A673 (cell line): Measurements from ENCODE around the gene LCE7A. TPM values are rescaled to one million over a fixed set of nuclear protein-coding genes. Genes with fewer than 3 reads are reported as not detected.

Experiments
- BruUV-seq: library from RNA; stranded (reverse); fragments of 400-500 nt; replicated peaks from 2 replicates; lab custom pipeline; 2021; lab: Mats Ljungman, UMichigan
- CTCF ChIA-PET: fragments of 300-600 bp; sonication (Branson Sonifier 250); formaldehyde crosslinking; loops from one replicate; lab custom pipeline; 2022; ENCODE audit warnings: antibody characterized with exemption; lab: Charles Lee
- POLR2A ChIA-PET: fragments of 300-600 bp; sonication (Branson Sonifier 250); formaldehyde crosslinking; loops from one replicate; lab custom pipeline; 2022; ENCODE audit warnings: antibody characterized with exemption; ENCODE audit not compliant: low non-redundant PET; lab: Charles Lee
- DNase-seq: peaks from one replicate; pipeline ENCODE4 v3.0.0-alpha.2; 2015; ENCODE audit warnings: low spot score
- H3K27ac ChIP-seq: fragments of 200-600 bp; sonication (generic); 2 replicates; pipeline ENCODE4 v1.5.1; 2016; ENCODE audit warnings: mixed run types, low read depth, mild to moderate bottlenecking, mixed read lengths, antibody characterized with exemption, low read length; ENCODE audit not compliant: poor library complexity, severe bottlenecking
- H3K27me3 ChIP-seq: fragments of 200-600 bp; sonication (generic); replicated peaks from 2 replicates; pipeline ENCODE4 v1.6.1; 2017; ENCODE audit warnings: mixed run types, low read depth, mild to moderate bottlenecking, mixed read lengths, antibody characterized with exemption, low read length; ENCODE audit not compliant: insufficient read depth, poor library complexity
- H3K36me3 ChIP-seq: fragments of 200-600 bp; sonication (generic); 2 replicates; pipeline ENCODE4 v1.6.1; 2016; ENCODE audit warnings: mixed run types, mild to moderate bottlenecking, mixed read lengths, antibody characterized with exemption, low read length; ENCODE audit not compliant: insufficient read depth, poor library complexity, severe bottlenecking
- H3K4me1 ChIP-seq: fragments of 200-600 bp; sonication (generic); 2 replicates; pipeline ENCODE4 v1.6.1; 2017; ENCODE audit warnings: mixed run types, mild to moderate bottlenecking, mixed read lengths, antibody characterized with exemption, low read length; ENCODE audit not compliant: insufficient read depth, poor library complexity, severe bottlenecking
- H3K4me3 ChIP-seq: fragments of 200-600 bp; sonication (generic); 2 replicates; pipeline ENCODE4 v1.5.1; 2016; ENCODE audit warnings: low read depth, mixed run types, mild to moderate bottlenecking, mixed read lengths, low read length; ENCODE audit not compliant: poor library complexity, severe bottlenecking
- H3K9me3 ChIP-seq: fragments of 200-600 bp; sonication (generic); 2 replicates; pipeline ENCODE4 v1.6.1; 2016; ENCODE audit warnings: mixed run types, low read depth, mild to moderate bottlenecking, mixed read lengths, antibody characterized with exemption, low read length; ENCODE audit not compliant: poor library complexity, severe bottlenecking
- CTCF ChIP-seq: fragments of 300-800, 200-600 bp; sonication (generic); conservative IDR thresholded peaks from 2 replicates; pipeline ENCODE4 v1.5.1; 2017; ENCODE audit warnings: low read depth, mild to moderate bottlenecking, antibody characterized with exemption, low read length, moderate library complexity, mixed read lengths
- EZH2 ChIP-seq: fragments of 200-600 bp; sonication (generic); IDR thresholded peaks from 2 replicates; pipeline ENCODE4 v1.6.1; 2017; ENCODE audit warnings: borderline replicate concordance, low read depth, mild to moderate bottlenecking, mixed read lengths, antibody characterized with exemption, low read length; ENCODE audit not compliant: poor library complexity, severe bottlenecking
- intact Hi-C: fragments of 100-400 bp; cut with micrococcal nuclease; formaldehyde crosslinking; loops from one replicate; pipeline ENCODE4 v1.10.0; 2022; ENCODE audit not compliant: unreplicated experiment
- total RNA-seq: library from RNA; stranded (reverse); gene quantifications from 2 replicates; pipeline ENCODE4 v1.2.3, GENCODE V29; 2021

LCE7A gene
- total RNA-seq, 1 experiment from 2014 or later, result not detected

- POLR2A ChIA-PET, result no interaction called here
- Histone ChIP-seq H3K36me3 (no peaks in the 10 kb centered on the region), H3K27ac (no peak overlapping the region), H3K9me3 (no peaks in the 10 kb centered on the region), H3K4me1 (no peaks in the 10 kb centered on the region), H3K4me3 (no peak overlapping the region), H3K27me3 (peaks cover 12% of the 10 kb centered on the region)
- CTCF ChIA-PET, result no interaction called here
- DNase-seq, result no peak
- intact Hi-C loops, result no loop called here
- BruUV-seq, result no TSS peak
- TF ChIP-seq CTCF, result no peak
- no peak for TF ChIP-seq EZH2
Measured at GRCh38 chr1:152886758-152887409, 27.1 kb downstream of the LCE7A start.

- Histone ChIP-seq H3K9me3 (no peaks in the 10 kb centered on the region), H3K4me1 (no peaks in the 10 kb centered on the region), H3K27me3 (peaks cover 21% of the 10 kb centered on the region), H3K27ac (no peak overlapping the region), H3K4me3 (no peak overlapping the region), H3K36me3 (no peaks in the 10 kb centered on the region)
- TF ChIP-seq CTCF, result no peak
- no peak for TF ChIP-seq EZH2
- no peak for DNase-seq
- ChIA-PET POLR2A (no interaction called here), CTCF (no interaction called here)
- intact Hi-C loops, result no loop called here
- no TSS peak for BruUV-seq
Measured at GRCh38 chr1:152888126-152888525, 28.3 kb downstream of the LCE7A start.

- no peak overlapping the region for H3K4me3 ChIP-seq
- ChIA-PET POLR2A (no interaction called here), CTCF (no interaction called here)
- no peaks in the 10 kb centered on the region for H3K36me3 ChIP-seq
- BruUV-seq, result no TSS peak
- no peaks in the 10 kb centered on the region for H3K9me3 ChIP-seq
- no peaks in the 10 kb centered on the region for H3K4me1 ChIP-seq
- H3K27me3 ChIP-seq, result peaks cover 63% of the 10 kb centered on the region
- DNase-seq, result no peak
- intact Hi-C loops, result no loop called here
- no peak overlapping the region for H3K27ac ChIP-seq
- TF ChIP-seq CTCF, result no peak
- TF ChIP-seq EZH2, result no peak
Measured at GRCh38 chr1:152899027-152899426, 39.2 kb downstream of the LCE7A start.
